Uterus (tissue), 4 donors: ENCODE results near the gene ITPR2. TPM values are rescaled to one million over a fixed set of nuclear protein-coding genes. Genes with fewer than 3 reads are reported as not detected.

Experiments
- DNase-seq, 2 donors: peaks; one replicate each; pipeline ENCODE4 v3.0.0-alpha.2; 2019 to 2020
- H3K27ac ChIP-seq, 2 donors: fragments of 200-600 bp; sonication (generic); 1 replicate in 1 of 2; 2 replicates in 1 of 2; pipeline ENCODE4 v1.5.1; 2016 to 2018
- H3K27me3 ChIP-seq, 2 donors: fragments of 200-600 bp; sonication (generic); one replicate each; pipeline ENCODE4 v1.5.1; 2018 to 2019; ENCODE audit warnings: control low read depth in 1 of 2
- H3K36me3 ChIP-seq, 2 donors: fragments of 200-600 bp; sonication (generic); one replicate each; pipeline ENCODE4 v1.5.1; 2019; ENCODE audit warnings: control low read depth in 1 of 2
- H3K4me1 ChIP-seq, 2 donors: fragments of 200-600 bp; sonication (generic); one replicate each; pipeline ENCODE4 v1.5.1; 2018 to 2019; ENCODE audit warnings: control low read depth in 1 of 2
- H3K4me3 ChIP-seq, 2 donors: fragments of 200-600 bp; sonication (generic); 1 replicate in 1 of 2; 2 replicates in 1 of 2; pipeline ENCODE4 v1.5.1; 2018 to 2019; ENCODE audit warnings: mild to moderate bottlenecking in 1 of 2
- H3K9me3 ChIP-seq, 2 donors: fragments of 200-600 bp; sonication (generic); one replicate each; pipeline ENCODE4 v1.5.1; 2019; ENCODE audit warnings: control low read depth in 1 of 2
- CTCF ChIP-seq, 4 experiments: fragments of 200-600 bp in 2 of 4; fragments of 450-650 bp in 2 of 4; sonication (generic) in 2 of 4; IDR thresholded peaks; one replicate each; pipeline ENCODE4 v1.5.1; 2016 to 2019; ENCODE audit warnings: antibody characterized with exemption in 4 of 4, mild to moderate bottlenecking in 2 of 4, moderate library complexity in 1 of 4
- POLR2A ChIP-seq, 2 donors: fragments of 450-650 bp; IDR thresholded peaks; one replicate each; pipeline ENCODE4 v1.6.1; 2016; ENCODE audit warnings: antibody characterized with exemption in 2 of 2, mild to moderate bottlenecking in 1 of 2, moderate library complexity in 1 of 2
- intact Hi-C: fragments of 100-400 bp; cut with DNase I; formaldehyde crosslinking; loops from one replicate; pipeline ENCODE4 v1.15.1; 2023; ENCODE audit warnings: low total_unique reads
- total RNA-seq, 4 donors: library from RNA; depleted of rRNA in 3 of 4; stranded (reverse); fragments of >200 nt in 3 of 4; gene quantifications; one replicate each; pipeline versions ENCODE4 v1.1.0 to v1.2.4, GENCODE V29; 2014 to 2023
- donor health status: DM: yes; HTN: yes; CAD: no.

Gene ITPR2
- total RNA-seq, 4 donors from 2014 or later, result 53.5 to 271 (median 60.4) TPM

DNA sequence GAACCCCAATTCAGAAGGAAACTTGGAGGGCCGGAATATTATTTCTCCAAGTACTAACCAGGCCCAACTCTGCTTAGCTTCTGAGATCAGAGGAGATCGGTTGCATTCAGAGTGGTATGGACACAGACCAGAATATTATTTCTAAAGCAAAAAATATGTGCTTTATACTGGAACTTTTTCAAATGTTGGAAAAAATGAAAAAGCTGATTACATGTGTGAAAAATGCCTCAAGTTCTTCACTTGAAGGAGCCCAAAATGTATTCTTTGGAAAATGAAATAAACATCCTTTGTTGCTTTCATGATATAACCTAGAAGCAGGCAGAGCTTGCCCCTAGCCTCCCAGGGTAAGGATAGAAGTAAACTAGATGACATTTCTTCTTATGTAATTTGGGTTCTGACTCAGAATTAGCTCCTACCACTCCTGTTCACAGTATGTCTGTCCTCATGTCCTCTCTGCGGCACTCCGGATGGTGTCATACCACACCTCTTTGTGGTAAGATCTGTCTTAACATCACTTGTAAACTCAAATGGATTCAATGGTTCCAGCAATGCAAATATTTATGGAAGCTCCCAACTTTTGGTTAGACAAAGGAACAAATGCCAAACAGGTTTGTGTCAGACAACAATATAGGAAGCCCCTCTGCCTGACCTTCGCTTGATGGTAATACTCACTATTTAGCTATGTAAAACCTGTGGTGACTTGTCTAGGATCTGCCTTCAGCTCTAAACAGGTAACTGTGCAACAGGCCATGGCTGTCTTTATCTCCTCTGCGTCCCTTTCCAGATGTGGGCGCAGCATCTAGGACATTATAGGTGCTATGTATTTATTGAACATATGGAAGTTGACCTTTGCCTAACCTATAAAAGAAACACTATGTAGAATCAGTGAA, 459.1 kb downstream of the ITPR2 start:
- Histone ChIP-seq H3K27ac (no peak overlapping the region), H3K36me3 (no peaks in the 10 kb centered on the region), H3K9me3 (no peaks in the 10 kb centered on the region), H3K27me3 (no peaks in the 10 kb centered on the region), H3K4me1 (no peaks in the 10 kb centered on the region), H3K4me3 (no peak overlapping the region)
- no peak for DNase-seq
- intact Hi-C loops, result no loop called here
- TF ChIP-seq POLR2A (IDR thresholded peaks at IDR 0.05), result no peak

GRCh38 chr12:26372866-26373265, 460.1 kb downstream of the ITPR2 start:
- TF ChIP-seq CTCF (IDR thresholded peaks at IDR 0.05) (no peak), POLR2A (IDR thresholded peaks at IDR 0.05) (no peak)
- no peaks in the 10 kb centered on the region for H3K4me1 ChIP-seq
- intact Hi-C loops, result no loop called here
- no peak for DNase-seq
- no peaks in the 10 kb centered on the region for H3K27me3 ChIP-seq
- H3K9me3 ChIP-seq, result no peaks in the 10 kb centered on the region
- no peak overlapping the region for H3K27ac ChIP-seq
- no peak overlapping the region for H3K4me3 ChIP-seq
- no peaks in the 10 kb centered on the region for H3K36me3 ChIP-seq

GRCh38 chr12:26370098-26370497, 462.9 kb downstream of the ITPR2 start:
- H3K27me3 ChIP-seq, result no peaks in the 10 kb centered on the region
- no peaks in the 10 kb centered on the region for H3K4me1 ChIP-seq
- H3K36me3 ChIP-seq, result no peaks in the 10 kb centered on the region
- no peaks in the 10 kb centered on the region for H3K9me3 ChIP-seq
- no peak for TF ChIP-seq POLR2A (IDR thresholded peaks at IDR 0.05)
- intact Hi-C loops, result no loop called here
- DNase-seq, result no peak
- H3K27ac ChIP-seq, result no peak overlapping the region
- H3K4me3 ChIP-seq, result no peak overlapping the region

- Histone ChIP-seq H3K4me3 (no peak overlapping the region), H3K36me3 (no peaks in the 10 kb centered on the region), H3K27ac (no peak overlapping the region), H3K4me1 (no peaks in the 10 kb centered on the region), H3K27me3 (no peaks in the 10 kb centered on the region), H3K9me3 (no peaks in the 10 kb centered on the region)
- TF ChIP-seq POLR2A (IDR thresholded peaks at IDR 0.05) (no peak), CTCF (IDR thresholded peaks at IDR 0.05) (no peak)
- intact Hi-C loops, result no loop called here
- no peak for DNase-seq
Measured at GRCh38 chr12:26369588-26369987, 463.4 kb downstream of the ITPR2 start.

- Histone ChIP-seq H3K4me1 (no peaks in the 10 kb centered on the region), H3K4me3 (no peak overlapping the region), H3K27ac (no peak overlapping the region), H3K36me3 (no peaks in the 10 kb centered on the region), H3K27me3 (no peaks in the 10 kb centered on the region), H3K9me3 (no peaks in the 10 kb centered on the region)
- intact Hi-C loops, result no loop called here
- no peak for DNase-seq
- TF ChIP-seq POLR2A (IDR thresholded peaks at IDR 0.05) (no peak), CTCF (IDR thresholded peaks at IDR 0.05) (no peak)
Measured at GRCh38 chr12:26367991-26368730, 464.8 kb downstream of the ITPR2 start.

GRCh38 chr12:26361964-26362363, 471.0 kb downstream of the ITPR2 start:
- no peaks in the 10 kb centered on the region for H3K27me3 ChIP-seq
- intact Hi-C loops, result no loop called here
- no peaks in the 10 kb centered on the region for H3K9me3 ChIP-seq
- no peaks in the 10 kb centered on the region for H3K4me1 ChIP-seq
- TF ChIP-seq POLR2A (IDR thresholded peaks at IDR 0.05) (no peak), CTCF (IDR thresholded peaks at IDR 0.05) (no peak)
- no peak overlapping the region for H3K4me3 ChIP-seq
- H3K36me3 ChIP-seq, result no peaks in the 10 kb centered on the region
- no peak overlapping the region for H3K27ac ChIP-seq
- no peak for DNase-seq
